HS-27A (cell line): ENCODE data around the gene PLA2G4D.
"Not testable (repeated sequence)": the region's sequence is repeated elsewhere in the genome, so short reads cannot be mapped to it uniquely, and the experiment has no call there.

Experiments
- DNase-seq: peaks from one replicate; pipeline ENCODE4 v3.0.0-alpha.2; 2012; ENCODE audit warnings: low read depth, missing footprints

The PLA2G4D gene

GRCh38 chr15:42128476-42128875 lies 34.1 kb upstream of the PLA2G4D start:
- DNase-seq = no peak

GRCh38 chr15:42123546-42123945 lies 29.2 kb upstream of the PLA2G4D start:
- no peak for DNase-seq

GRCh38 chr15:42121682-42122081 lies 27.3 kb upstream of the PLA2G4D start:
- DNase-seq = no peak

- DNase-seq = no peak
These were observed 26.7 kb upstream of the PLA2G4D start for GRCh38 chr15:42121021-42121420.

GRCh38 chr15:42120285-42120684 lies 25.9 kb upstream of the PLA2G4D start:
- no peak for DNase-seq

GRCh38 chr15:42119446-42119760 lies 25.0 kb upstream of the PLA2G4D start:
- no peak for DNase-seq

- DNase-seq = no peak
These were observed 24.5 kb upstream of the PLA2G4D start for GRCh38 chr15:42118650-42119445.

- no peak for DNase-seq
These were observed 17.6 kb upstream of the PLA2G4D start for GRCh38 chr15:42111924-42112323.

GRCh38 chr15:42110367-42110766 lies 16.0 kb upstream of the PLA2G4D start:
- DNase-seq = no peak

GRCh38 chr15:42108806-42109205 lies 14.4 kb upstream of the PLA2G4D start:
- no peak for DNase-seq

- DNase-seq = no peak
These were observed 13.8 kb upstream of the PLA2G4D start for GRCh38 chr15:42108189-42108588.

- no peak for DNase-seq
These were observed 13.1 kb upstream of the PLA2G4D start for GRCh38 chr15:42107473-42107872.

- no peak for DNase-seq
These were observed 11.9 kb upstream of the PLA2G4D start for GRCh38 chr15:42106288-42106687.

- no peak for DNase-seq
These were observed 9.9 kb upstream of the PLA2G4D start for GRCh38 chr15:42104095-42104891.

- DNase-seq = no peak
These were observed 8.4 kb upstream of the PLA2G4D start for GRCh38 chr15:42102646-42103235.

- no peak for DNase-seq
These were observed 7.5 kb upstream of the PLA2G4D start for GRCh38 chr15:42101861-42102260.

GRCh38 chr15:42100021-42100800 lies 5.8 kb upstream of the PLA2G4D start:
- no peak for DNase-seq

- DNase-seq = no peak
These were observed 2.7 kb upstream of the PLA2G4D start for GRCh38 chr15:42097018-42097417.

- no peak for DNase-seq
These were observed 396 bp downstream of the PLA2G4D start for GRCh38 chr15:42093966-42094365.

- DNase-seq = no peak
These were observed 1.7 kb downstream of the PLA2G4D start for GRCh38 chr15:42092398-42093318.

GRCh38 chr15:42091753-42092397 lies 2.5 kb downstream of the PLA2G4D start:
- DNase-seq = not testable (repeated sequence)
